ENCODE results near the gene ICAM3.

DNA sequence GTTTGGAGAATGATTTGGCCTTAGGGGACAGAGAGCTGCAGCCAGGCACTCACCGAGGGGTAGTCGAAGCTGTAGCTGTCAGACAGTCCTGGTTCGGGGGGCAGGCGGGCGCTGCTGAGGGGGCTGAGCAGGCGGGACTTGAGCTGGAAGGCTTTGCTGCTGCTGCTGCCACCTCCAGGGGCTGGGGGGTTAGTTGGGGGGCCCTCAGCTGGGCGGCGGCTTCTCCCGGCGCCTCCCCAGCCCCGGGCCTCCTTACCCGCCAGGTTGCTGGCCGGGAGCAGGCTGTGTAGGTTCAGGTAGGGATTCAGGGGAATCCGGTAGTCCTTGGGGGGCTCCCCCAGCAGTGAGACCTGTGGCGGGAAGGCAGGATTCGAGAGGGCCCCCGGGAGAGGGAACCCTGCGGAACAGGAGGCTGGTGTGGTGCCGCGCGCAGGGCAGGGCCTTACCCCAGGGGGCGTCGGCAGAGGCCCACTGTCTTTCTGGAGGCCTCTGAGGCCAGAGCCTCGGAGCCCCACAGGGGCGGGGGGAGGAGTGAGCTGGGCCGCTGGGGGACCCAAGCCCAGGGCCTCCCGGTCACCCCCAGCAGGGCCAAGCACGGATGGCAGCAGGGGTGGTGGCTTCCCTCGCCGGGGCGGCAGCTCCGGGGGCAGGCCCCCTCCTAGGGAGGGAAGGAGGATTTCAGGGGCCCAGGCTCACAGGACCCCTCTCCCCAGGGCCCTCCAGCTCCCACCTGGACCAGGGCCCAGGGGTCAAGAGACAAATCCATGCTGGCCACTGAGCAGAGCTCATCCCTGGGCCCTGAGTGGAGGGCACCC is 18.6 kb downstream of the ICAM3 start:
- no peak for TF ChIP-seq CTCF (IDR thresholded peaks at IDR 0.05)
- no peak for TF ChIP-seq POLR2AphosphoS5 (IDR thresholded peaks at IDR 0.05)
- no peak for TF ChIP-seq POLR2A (IDR thresholded peaks at IDR 0.05; ENCODE audit: low read depth)
- no peak for TF ChIP-seq EP300 (IDR thresholded peaks at IDR 0.05)

Measured in esophagus muscularis mucosa (tissue), 4 donors.